Right lobe of liver (tissue), 6 donors: ENCODE data around the gene CFAP251. TPM values are rescaled to one million over a fixed set of nuclear protein-coding genes. Genes with fewer than 3 reads are reported as not detected.

Experiments
- ATAC-seq, 4 donors: fragments of 200-7000 bp; cut with Tn5 transposase; one replicate each; pipeline ENCODE4 v1.9.1; 2020; ENCODE audit warnings: mild to moderate bottlenecking in 4 of 4, moderate library complexity in 4 of 4
- DNase-seq, 3 donors: peaks; one replicate each; pipeline ENCODE4 v3.0.0-alpha.2; 2020
- H3K27ac ChIP-seq, 3 donors: fragments of 200-600 bp; one replicate each; pipeline ENCODE4 v1.8.0; 2022
- H3K27me3 ChIP-seq, 2 donors: fragments of 200-600 bp; one replicate each; pipeline ENCODE4 v1.8.0; 2022
- H3K36me3 ChIP-seq, 4 donors: fragments of 200-600 bp; sonication (generic) in 1 of 4; one replicate each; pipeline versions ENCODE4 v1.5.1 to v1.8.0; 2017 to 2022; ENCODE audit warnings: control low read depth in 1 of 4
- H3K4me1 ChIP-seq, 4 donors: fragments of 200-600 bp; sonication (generic) in 1 of 4; one replicate each; pipeline versions ENCODE4 v1.5.1 to v1.8.0; 2017 to 2022; ENCODE audit warnings: control low read depth in 1 of 4
- H3K4me3 ChIP-seq, 3 donors: fragments of 200-600 bp; one replicate each; pipeline ENCODE4 v1.8.0; 2022
- H3K9me3 ChIP-seq, 4 donors: fragments of 200-600 bp; sonication (generic) in 1 of 4; one replicate each; pipeline versions ENCODE4 v1.5.1 to v1.8.0; 2017 to 2022; ENCODE audit warnings: control low read depth in 1 of 4
- CTCF ChIP-seq, 4 donors: fragments of 200-600 bp in 3 of 4; fragments of 450-650 bp in 1 of 4; IDR thresholded peaks; one replicate each; pipeline versions ENCODE4 v1.5.1 to v1.8.0; 2016 to 2022; ENCODE audit warnings: antibody characterized with exemption in 4 of 4, mild to moderate bottlenecking in 2 of 4
- POLR2A ChIP-seq: fragments of 450-650 bp; IDR thresholded peaks from one replicate; pipeline ENCODE4 v1.6.1; 2017; ENCODE audit warnings: antibody characterized with exemption, mild to moderate bottlenecking
- WGBS: methylation state at CpG from one replicate; pipeline ENCODE4 v1.1.6; 2018; ENCODE audit warnings: low coverage, low lambda C conversion rate; ENCODE audit not compliant: insufficient coverage; ENCODE audit errors: missing lambda C conversion rate; 5-methylcytosine and 5-hydroxymethylcytosine counted together
- intact Hi-C, 2 donors: fragments of 100-400 bp; cut with DNase I; formaldehyde crosslinking; loops; one replicate each; pipeline versions ENCODE4 v1.11.2 to v1.14.1; 2022
- total RNA-seq, 6 experiments: library from RNA; depleted of rRNA in 2 of 6; stranded (reverse); fragments of >200 nt in 2 of 6; fragmentation: NEBNext Ultra II Directional in 3 of 6; extraction: Animal tissue kit (Norgen Biotek cat#: 25700) in 3 of 6; gene quantifications; one replicate each; pipeline versions ENCODE4 v1.1.0 to v1.2.4, GENCODE V29; 2016 to 2023
- donor health status: DM: no; HTN: yes; CAD: no.
- donor health status: DM: no; HTN: no; CAD: no.
- donor health status: DM: no; HTN: no; CAD: no.
- donor health status: DM: no; HTN: yes; CAD: no.
- donor health status: DM: no; HTN: yes; CAD: no.

CFAP251 gene
- total RNA-seq, 6 experiments from 2014 or later: 1.0 to 6.2 (median 2.4) TPM

DNA sequence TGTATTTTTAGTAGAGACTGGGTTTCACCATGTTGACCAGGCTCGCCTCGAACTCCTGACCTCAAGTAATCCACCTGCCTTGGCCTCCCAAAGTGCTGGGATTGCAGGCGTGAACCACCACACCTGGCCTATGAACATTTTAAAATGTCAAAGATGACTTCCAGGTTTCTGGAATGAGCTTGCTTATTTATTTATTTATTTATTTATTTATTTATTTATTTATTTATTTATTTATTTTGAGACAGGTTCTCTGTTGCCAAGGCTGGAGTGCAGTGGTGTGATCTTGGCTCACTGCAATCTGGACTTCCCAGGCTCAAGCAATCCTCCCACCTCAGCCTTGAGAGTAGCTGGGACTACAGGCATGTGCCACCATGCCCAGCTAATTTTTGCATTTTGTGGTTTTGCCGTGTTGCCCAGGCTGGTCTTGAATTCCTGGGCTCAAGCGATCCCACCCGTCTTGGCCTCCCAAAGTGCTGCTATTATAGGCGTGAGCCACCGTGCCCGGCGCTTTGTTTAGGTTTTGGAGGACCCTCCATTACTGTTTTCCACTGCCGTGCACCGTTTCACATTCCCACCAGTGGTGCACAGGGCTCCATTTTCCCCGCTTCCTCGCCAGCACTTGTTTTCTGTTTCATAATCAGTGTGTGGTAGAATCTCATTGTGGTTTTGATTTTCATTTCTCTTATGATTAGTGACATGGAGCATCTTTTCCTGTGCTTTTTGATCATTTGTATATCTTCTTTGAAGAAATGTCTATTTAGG is 6.4 kb upstream of the CFAP251 start:
- Histone ChIP-seq H3K27me3 (no peaks in the 10 kb centered on the region), H3K4me3 (no peak overlapping the region), H3K36me3 (peaks cover 0 to 41% (median 23%) of the 10 kb centered on the region in 4 donors), H3K9me3 (no peaks in the 10 kb centered on the region), H3K4me1 (no peaks in the 10 kb centered on the region), H3K27ac (no peak overlapping the region)
- ATAC-seq (no peak), DNase-seq (no peak)
- intact Hi-C loops: no loop called here
- 94% methylated on average over 14 of the region's 14 CpGs for WGBS
- TF ChIP-seq POLR2A (no peak), CTCF (IDR thresholded peaks at IDR 0.05) (no peak)

DNA sequence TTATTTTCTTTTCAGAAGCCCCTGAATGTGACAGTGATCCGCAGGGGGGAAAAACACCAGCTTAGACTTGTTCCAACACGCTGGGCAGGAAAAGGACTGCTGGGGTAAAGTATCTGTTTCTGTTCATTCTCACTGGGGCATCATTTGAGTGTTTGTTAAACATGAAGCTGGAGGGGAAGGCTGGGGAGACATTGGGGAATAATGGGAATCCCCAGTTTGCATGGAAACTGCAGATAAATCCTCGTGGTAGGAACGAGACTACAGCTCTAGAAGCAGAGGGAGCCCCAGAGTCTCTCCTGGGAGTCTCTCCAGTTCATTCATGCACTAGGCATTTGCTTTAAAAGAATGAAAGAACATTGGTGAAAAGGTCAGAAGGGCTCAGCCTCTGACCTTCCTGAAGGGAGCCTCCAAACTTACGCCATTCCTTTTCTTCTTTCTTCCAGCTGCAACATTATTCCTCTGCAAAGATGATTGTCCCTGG is 2.5 kb upstream of the CFAP251 start:
- WGBS: 56% methylated on average over 3 of the region's 5 CpGs
- Histone ChIP-seq H3K36me3 (peaks cover 0 to 37% (median 19%) of the 10 kb centered on the region in 4 donors), H3K4me1 (peaks cover 0 to 8% (median 0%) of the 10 kb centered on the region in 4 donors), H3K27me3 (no peaks in the 10 kb centered on the region), H3K27ac (no peak overlapping the region), H3K4me3 (no peak overlapping the region), H3K9me3 (no peaks in the 10 kb centered on the region)
- no peak for ATAC-seq
- DNase-seq: no peak
- TF ChIP-seq POLR2A (no peak), CTCF (IDR thresholded peaks at IDR 0.05) (no peak)
- intact Hi-C loops: no loop called here

- H3K4me1 ChIP-seq: peaks cover 0 to 8% (median 0%) of the 10 kb centered on the region in 4 donors
- no peak for DNase-seq
- H3K36me3 ChIP-seq: peaks cover 0 to 36% (median 18%) of the 10 kb centered on the region in 4 donors
- no peak for TF ChIP-seq POLR2A
- peak in 1 of 4 donors; percentile 11 for TF ChIP-seq CTCF (IDR thresholded peaks at IDR 0.05)
- no peak overlapping the region for H3K4me3 ChIP-seq
- WGBS: 80% methylated on average over 4 of the region's 7 CpGs
- peak in 2 of 4 donors; percentile 9 to 17 for ATAC-seq
- H3K27me3 ChIP-seq: no peaks in the 10 kb centered on the region
- no peaks in the 10 kb centered on the region for H3K9me3 ChIP-seq
- H3K27ac ChIP-seq: no peak overlapping the region
- intact Hi-C loops: no loop called here
These were observed 1.7 kb upstream of the CFAP251 start for GRCh38 chr12:121916719-121917118.

DNA sequence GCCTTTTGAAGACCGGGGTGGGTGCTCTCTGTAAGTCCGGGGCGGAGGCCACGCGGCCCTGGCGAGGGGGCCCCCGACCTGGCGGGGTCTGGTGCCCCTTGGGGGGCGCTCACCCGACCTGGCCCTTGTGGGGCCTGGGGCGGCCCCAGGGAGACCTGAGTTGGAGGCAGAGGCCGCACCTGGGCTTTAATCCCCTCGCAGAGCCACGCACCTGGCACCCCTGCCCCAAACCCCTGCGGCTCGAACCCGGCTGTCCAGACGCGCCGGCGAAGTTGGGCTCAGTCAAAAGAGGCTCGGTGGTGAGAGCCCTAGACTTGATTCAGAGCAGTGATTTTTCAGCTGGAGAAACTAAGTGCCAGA is 267 bp downstream of the CFAP251 start:
- H3K27ac ChIP-seq: peak overlapping the region in 1 of 3 donors; percentile 10

More for the DNA sequence above, 267 bp downstream of the CFAP251 start:
- no peak for DNase-seq
- H3K9me3 ChIP-seq: no peaks in the 10 kb centered on the region
- peaks cover 0 to 8% (median 0%) of the 10 kb centered on the region in 4 donors for H3K4me1 ChIP-seq
- peak in 1 of 4 donors; percentile 5 for ATAC-seq
- intact Hi-C loops: no loop called here
- H3K4me3 ChIP-seq: peak overlapping the region; percentile 37 to 51 (median 39)
- no CpG with 5 or more reads among the region's 22 CpGs for WGBS
- H3K27me3 ChIP-seq: no peaks in the 10 kb centered on the region
- H3K36me3 ChIP-seq: peaks cover 0 to 30% (median 14%) of the 10 kb centered on the region in 4 donors
- TF ChIP-seq POLR2A: no peak
- TF ChIP-seq CTCF (IDR thresholded peaks at IDR 0.05): no peak
